IMR-90 (cell line): Measurements from ENCODE around the gene ADAMTS16. TPM values are rescaled to one million over a fixed set of nuclear protein-coding genes. Genes with fewer than 3 reads are reported as not detected.

Experiments used
- ATAC-seq: fragments of 200-7000 bp; cut with Tn5 transposase; 2 replicates; pipeline ENCODE4 v1.9.1; 2020; ENCODE audit warnings: low read depth, mild to moderate bottlenecking, moderate library complexity
- BruUV-seq: library from RNA; stranded (reverse); fragments of 400-500 nt; replicated peaks from 2 replicates; lab custom pipeline; 2021; lab: Mats Ljungman, UMichigan
- CTCF ChIA-PET: fragments of 300-600 bp; formaldehyde crosslinking; extraction: SDS; loops from one replicate; lab custom pipeline; 2021; ENCODE audit warnings: antibody characterized with exemption; lab: Yijun Ruan, JAX
- POLR2A ChIA-PET: fragments of 300-600 bp; sonication (Branson Sonifier 250); formaldehyde crosslinking; loops from one replicate; lab custom pipeline; 2022; ENCODE audit warnings: antibody characterized with exemption; ENCODE audit not compliant: unreplicated experiment; lab: Charles Lee
- DNase-seq: peaks from one replicate; pipeline ENCODE4 v3.0.0; 2013
- H2AFZ ChIP-seq: replicated peaks from 2 replicates; pipeline ENCODE3; 2013; ENCODE audit warnings: low read length, mild to moderate bottlenecking; ENCODE audit not compliant: poor library complexity
- H2AK5ac ChIP-seq: 2 replicates; pipeline ENCODE4 v1.6.1; 2013; ENCODE audit warnings: low read depth, low read length, inconsistent platforms
- H2AK9ac ChIP-seq: replicated peaks from 2 replicates; pipeline ENCODE3; 2013; ENCODE audit warnings: mild to moderate bottlenecking, low read depth, low read length, moderate library complexity; ENCODE audit not compliant: poor library complexity
- H2BK120ac ChIP-seq: 2 replicates; pipeline ENCODE4 v1.6.1; 2013; ENCODE audit warnings: low read depth, low read length, inconsistent platforms
- H2BK15ac ChIP-seq: 3 replicates; pipeline ENCODE4 v1.6.1; 2013; ENCODE audit warnings: low read depth, low read length, inconsistent platforms
- H2BK20ac ChIP-seq: 2 replicates; pipeline ENCODE4 v1.6.1; 2013; ENCODE audit warnings: low read depth, mild to moderate bottlenecking, inconsistent platforms, low read length, moderate library complexity
- H2BK5ac ChIP-seq: 2 replicates; pipeline ENCODE4 v1.6.1; 2013; ENCODE audit warnings: mild to moderate bottlenecking, low read depth, low read length, inconsistent platforms; ENCODE audit not compliant: poor library complexity, severe bottlenecking
- H3K14ac ChIP-seq: replicated peaks from 2 replicates; pipeline ENCODE4 v1.6.1; 2013; ENCODE audit warnings: low read depth, low read length, inconsistent platforms
- H3K18ac ChIP-seq: 2 replicates; pipeline ENCODE4 v1.6.1; 2013; ENCODE audit warnings: low read depth, low read length, control low read depth
- H3K23ac ChIP-seq: 2 replicates; pipeline ENCODE4 v1.6.1; 2013; ENCODE audit warnings: low read depth, low read length, inconsistent platforms
- H3K27ac ChIP-seq: 2 replicates; pipeline ENCODE4 v1.5.1; 2013; ENCODE audit warnings: mild to moderate bottlenecking, control low read depth, low read length; ENCODE audit not compliant: insufficient read depth
- H3K27me3 ChIP-seq: 2 replicates; pipeline ENCODE4 v1.6.1; 2013; ENCODE audit warnings: low read length; ENCODE audit not compliant: control insufficient read depth, insufficient read depth
- H3K36me3 ChIP-seq: 2 replicates; pipeline ENCODE4 v1.6.1; 2013; ENCODE audit warnings: low read length, mixed read lengths; ENCODE audit not compliant: control insufficient read depth, insufficient read depth
- H3K4ac ChIP-seq: 2 replicates; pipeline ENCODE4 v1.6.1; 2013; ENCODE audit warnings: low read depth, low read length, inconsistent platforms
- H3K4me1 ChIP-seq: 2 replicates; pipeline ENCODE4 v1.6.1; 2013; ENCODE audit warnings: low read length, mixed read lengths; ENCODE audit not compliant: control insufficient read depth, insufficient read depth
- H3K4me2 ChIP-seq: 2 replicates; pipeline ENCODE4 v1.6.1; 2013; ENCODE audit warnings: low read depth, mild to moderate bottlenecking, control low read depth, low read length, moderate library complexity
- H3K4me3 ChIP-seq: 2 replicates; pipeline ENCODE4 v1.5.1; 2013; ENCODE audit warnings: low read depth, mild to moderate bottlenecking, control low read depth, low read length, moderate library complexity; ENCODE audit not compliant: insufficient read depth
- H3K56ac ChIP-seq: 2 replicates; pipeline ENCODE4 v1.6.1; 2013; ENCODE audit warnings: low read length, inconsistent platforms; ENCODE audit not compliant: insufficient read depth; ENCODE audit errors: extremely low read depth
- H3K79me1 ChIP-seq, 2 experiments: 2 replicates each; pipeline ENCODE4 v1.6.1; 2013; ENCODE audit warnings: low read length in 2 of 2, inconsistent platforms in 1 of 2, low read depth in 1 of 2
- H3K9ac ChIP-seq: 2 replicates; pipeline ENCODE4 v1.6.1; 2013; ENCODE audit warnings: low read depth, low read length, control low read depth
- H3K9me1 ChIP-seq: 2 replicates; pipeline ENCODE4 v1.6.1; 2013; ENCODE audit warnings: low read length, inconsistent platforms; ENCODE audit not compliant: insufficient read depth
- H3K9me3 ChIP-seq: 2 replicates; pipeline ENCODE4 v1.6.1; 2013; ENCODE audit warnings: low read length; ENCODE audit not compliant: control insufficient read depth, insufficient read depth
- H4K20me1 ChIP-seq: 2 replicates; pipeline ENCODE4 v1.6.1; 2013; ENCODE audit warnings: low read length, inconsistent platforms; ENCODE audit not compliant: insufficient read depth
- H4K5ac ChIP-seq: 2 replicates; pipeline ENCODE4 v1.6.1; 2013; ENCODE audit warnings: mild to moderate bottlenecking, low read depth, low read length, control low read depth
- H4K8ac ChIP-seq, 2 experiments: 2 replicates each; pipeline ENCODE4 v1.6.1; 2013; ENCODE audit warnings: low read depth in 2 of 2, low read length in 2 of 2, control low read depth in 1 of 2, inconsistent platforms in 1 of 2
- H4K91ac ChIP-seq: 2 replicates; pipeline ENCODE4 v1.6.1; 2013; ENCODE audit warnings: low read depth, low read length, inconsistent platforms; ENCODE audit not compliant: insufficient read depth
- CTCF ChIP-seq: conservative IDR thresholded peaks from 2 replicates; pipeline ENCODE4 v1.5.1; 2012; ENCODE audit warnings: mild to moderate bottlenecking, low read depth, low read length, improper control_type of control experiment
- MAZ ChIP-seq: IDR thresholded peaks from 2 replicates; pipeline ENCODE4 v1.6.1; 2012; ENCODE audit warnings: low read depth, mild to moderate bottlenecking, low read length, improper control_type of control experiment, moderate library complexity, borderline replicate concordance
- NFE2L2 ChIP-seq: fragments of 150-350 bp; IDR thresholded peaks from 2 replicates; pipeline ENCODE4 v1.6.1; 2016; ENCODE audit warnings: low read depth, mild to moderate bottlenecking, low read length
- RCOR1 ChIP-seq: IDR thresholded peaks from 2 replicates; pipeline ENCODE4 v1.6.1; 2012; ENCODE audit warnings: mild to moderate bottlenecking, low read length, improper control_type of control experiment; ENCODE audit not compliant: insufficient replicate concordance
- RFX5 ChIP-seq: IDR thresholded peaks from 2 replicates; pipeline ENCODE4 v1.8.0; 2012; ENCODE audit warnings: low read depth, mild to moderate bottlenecking, low read length, moderate library complexity
- SMC3 ChIP-seq: fragments of 150-350 bp; IDR thresholded peaks from 2 replicates; pipeline ENCODE4 v1.6.1; 2016; ENCODE audit warnings: low read depth, mild to moderate bottlenecking, antibody characterized with exemption, low read length, moderate library complexity
- USF2 ChIP-seq: fragments of 150-350 bp; IDR thresholded peaks from 2 replicates; pipeline ENCODE4 v1.6.1; 2017; ENCODE audit warnings: mild to moderate bottlenecking, antibody characterized with exemption, low read length, low read depth
- WGBS, 2 experiments: methylation state at CpG; one replicate each; pipeline versions ENCODE4 v1.1.5 to v1.1.7; 2013; ENCODE audit warnings: missing lambda C conversion rate in 2 of 2; ENCODE audit not compliant: insufficient read length in 1 of 2; ENCODE audit errors: extremely low coverage in 2 of 2; 5-methylcytosine and 5-hydroxymethylcytosine counted together
- dilution Hi-C: fragments of 300-500 bp; cut with HindIII; formaldehyde crosslinking; loops from one replicate; pipeline ENCODE4 v1.14.3; 2018; ENCODE audit warnings: low sequenced_read_pairs; ENCODE audit not compliant: unreplicated experiment
- in situ Hi-C: fragments of 300-500 bp; cut with MboI; formaldehyde crosslinking; loops from 3 replicates; pipeline ENCODE4 v1.14.3; 2019; ENCODE audit warnings: low sequenced_read_pairs, inconsistent platforms, mixed read lengths
- intact Hi-C: fragments of 100-400 bp; cut with micrococcal nuclease; formaldehyde crosslinking; loops from 2 replicates; pipeline ENCODE4 v1.10.0; 2022
- polyA plus RNA-seq, 3 experiments: library from polyadenylated mRNA; depleted of rRNA; stranded (reverse); fragments of >200 nt; gene quantifications; 2 replicates each; pipeline ENCODE4 v1.2.3, GENCODE V29; 2012; ENCODE audit warnings: low replicate concordance in 1 of 3
- total RNA-seq: library from RNA; depleted of rRNA; stranded (reverse); fragments of >200 nt; gene quantifications from 2 replicates; pipeline ENCODE4 v1.2.3, GENCODE V29; 2012

Gene ADAMTS16
- total and polyA plus RNA-seq, 2 of the 4 experiments (the other 2 are of a cell fraction): 0.09 to 0.18 TPM

- no peak overlapping the region for H2AK9ac ChIP-seq
- peaks cover 15% of the 10 kb centered on the region for H3K9me3 ChIP-seq
- no peak overlapping the region for H3K23ac ChIP-seq
- no peak overlapping the region for H4K5ac ChIP-seq
- H3K4me1 ChIP-seq: no peaks in the 10 kb centered on the region
- H3K36me3 ChIP-seq: no peaks in the 10 kb centered on the region
- ChIA-PET CTCF (no interaction called here), POLR2A (no interaction called here)
- H3K27me3 ChIP-seq: no peaks in the 10 kb centered on the region
- no peaks in the 10 kb centered on the region for H3K79me1 ChIP-seq
- no peak overlapping the region for H2BK120ac ChIP-seq
- H3K4ac ChIP-seq: no peak overlapping the region
- no peak overlapping the region for H2BK20ac ChIP-seq
- TF ChIP-seq USF2 (no peak), RCOR1 (no peak), SMC3 (no peak), RFX5 (no peak), MAZ (no peak), CTCF (no peak), NFE2L2 (no peak)
- H3K18ac ChIP-seq: no peak overlapping the region
- no peak overlapping the region for H3K14ac ChIP-seq
- no peak overlapping the region for H2AFZ ChIP-seq
- no peak overlapping the region for H4K8ac ChIP-seq
- H3K9me1 ChIP-seq: no peaks in the 10 kb centered on the region
- H3K9ac ChIP-seq: no peak overlapping the region
- H4K20me1 ChIP-seq: no peaks in the 10 kb centered on the region
- WGBS, 2 experiments: no CpG with 5 or more reads among the region's 3 CpGs
- intact Hi-C loops (no loop called here), dilution Hi-C loops (no loop called here), in situ Hi-C loops (no loop called here)
- H3K27ac ChIP-seq: no peak overlapping the region
- H4K91ac ChIP-seq: no peak overlapping the region
- ATAC-seq (no peak), DNase-seq (no peak)
- BruUV-seq: no TSS peak
- no peak overlapping the region for H2AK5ac ChIP-seq
- H3K4me2 ChIP-seq: no peak overlapping the region
- no peak overlapping the region for H2BK15ac ChIP-seq
- H3K56ac ChIP-seq: no peak overlapping the region
- no peak overlapping the region for H3K4me3 ChIP-seq
- H2BK5ac ChIP-seq: no peak overlapping the region
Observed at GRCh38 chr5:5273398-5273797, 133.3 kb downstream of the ADAMTS16 start.
